H1 (cell line): ENCODE measurements around the gene IL36RN. TPM values are rescaled to one million over a fixed set of nuclear protein-coding genes. Genes with fewer than 3 reads are reported as not detected.

Source experiments
- E2F6 ChIP-seq: IDR thresholded peaks from 2 replicates; pipeline ENCODE4 v1.6.1; 2012; ENCODE audit warnings: inconsistent platforms
- JUN ChIP-seq: IDR thresholded peaks from 2 replicates; pipeline ENCODE4 v1.6.1; 2011; ENCODE audit warnings: low read depth, mild to moderate bottlenecking, improper control_type of control experiment, low read length
- KDM4A ChIP-seq: IDR thresholded peaks from one replicate; pipeline ENCODE4 v1.7.1; 2012; ENCODE audit warnings: low read depth, mild to moderate bottlenecking, moderate library complexity, low read length, inconsistent platforms; ENCODE audit not compliant: severe bottlenecking
- NRF1 ChIP-seq: IDR thresholded peaks from 2 replicates; pipeline ENCODE4 v1.6.1; 2011; ENCODE audit warnings: mild to moderate bottlenecking, low read depth, low read length, improper control_type of control experiment
- RNF2 ChIP-seq: fragments of 200-900, 300-1000 bp; sonication (generic); IDR thresholded peaks from 2 replicates; pipeline ENCODE4 v1.7.1; 2016; ENCODE audit warnings: borderline replicate concordance, low read depth, mild to moderate bottlenecking, antibody characterized with exemption, low read length; ENCODE audit not compliant: poor library complexity, severe bottlenecking; ENCODE audit errors: missing control alignments
- SIX5 ChIP-seq: IDR thresholded peaks from 2 replicates; pipeline ENCODE4 v1.6.1; 2011; ENCODE audit warnings: mild to moderate bottlenecking, low read depth, low read length
- SUZ12 ChIP-seq: fragments of 200-600 bp; sonication (generic); IDR thresholded peaks from 2 replicates; pipeline ENCODE4 v1.6.1; 2012; ENCODE audit warnings: mild to moderate bottlenecking, inconsistent platforms, low read length, moderate library complexity, mixed read lengths
- ZNF274 ChIP-seq: IDR thresholded peaks from 2 replicates; pipeline ENCODE4 v1.7.0; 2012; ENCODE audit warnings: low read length, borderline replicate concordance; ENCODE audit errors: extremely low read depth
- polyA plus RNA-seq, 7 experiments: library from polyadenylated mRNA; depleted of rRNA in 3 of 7; stranded (reverse) in 5 of 7; unstranded in 2 of 7; fragments of >200 nt in 5 of 7; fragments of 200-250 nt in 2 of 7; gene quantifications; 1 replicate in 5 of 7; 2 replicates in 1 of 7; 4 replicates in 1 of 7; pipeline versions ENCODE4 v1.2.1 to v1.2.3, GENCODE V29; 2011 to 2013; ENCODE audit warnings: missing spikeins in 2 of 7, mixed read lengths in 2 of 7
- total RNA-seq: library from RNA; stranded (reverse); fragmentation: NEBNext Ultra II Directional; extraction: Animal tissue kit (Norgen Biotek cat#: 25700); gene quantifications from 2 replicates; pipeline ENCODE4 v1.2.1, GENCODE V29; 2021
- TF ChIP-seq, protein P1 (sequence below): IDR thresholded peaks from 2 replicates; pipeline ENCODE4 v1.6.1; 2011; ENCODE audit warnings: low read depth, mild to moderate bottlenecking, low read length; ENCODE audit not compliant: insufficient read depth

Gene IL36RN
- total and polyA plus RNA-seq, 2 of the 8 experiments (the other 6 are each of a cell fraction or from before 2014, with no cell fraction given): not detected

DNA sequence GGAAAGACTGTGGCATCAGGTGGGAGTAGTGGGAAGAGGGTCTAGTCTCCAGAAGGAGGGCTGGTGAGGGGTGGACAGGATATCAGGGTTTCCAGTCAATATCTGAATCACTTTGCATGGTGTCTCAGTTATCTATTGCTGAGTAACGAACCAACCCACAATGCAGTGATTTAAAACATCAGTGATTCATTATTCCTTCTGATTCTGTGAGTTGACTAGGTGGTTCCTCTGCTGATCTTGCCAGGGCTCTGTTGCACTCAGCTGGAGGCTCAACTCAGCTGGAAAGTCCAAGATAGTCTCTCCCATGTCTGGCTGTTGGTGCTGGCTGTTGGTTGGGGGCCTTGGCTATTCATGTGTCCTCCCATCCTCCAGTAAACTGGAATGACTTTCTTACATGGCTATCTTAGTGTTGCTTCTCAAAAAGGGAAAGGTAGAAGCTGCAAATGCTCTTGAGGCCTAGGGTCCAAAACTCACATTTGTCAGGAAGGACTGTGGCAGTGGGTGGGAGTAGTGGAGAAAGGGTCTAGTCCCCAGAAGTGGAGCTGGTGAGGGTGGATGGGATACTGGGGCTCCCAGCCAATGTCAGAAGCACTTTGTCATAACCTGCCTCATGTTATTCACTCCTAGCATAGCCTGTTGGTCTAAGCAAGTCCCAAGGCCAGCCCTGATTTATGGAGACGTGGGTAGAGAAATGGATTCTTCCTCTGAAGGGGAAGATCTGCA is 22.7 kb downstream of the IL36RN start (continued):
- TF ChIP-seq KDM4A: no peak
- TF ChIP-seq JUN: no peak
- TF ChIP-seq ZNF274: no peak
- TF ChIP-seq, protein P1, sequence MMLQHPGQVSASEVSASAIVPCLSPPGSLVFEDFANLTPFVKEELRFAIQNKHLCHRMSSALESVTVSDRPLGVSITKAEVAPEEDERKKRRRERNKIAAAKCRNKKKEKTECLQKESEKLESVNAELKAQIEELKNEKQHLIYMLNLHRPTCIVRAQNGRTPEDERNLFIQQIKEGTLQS: no peak
- no peak for TF ChIP-seq SIX5
- TF ChIP-seq NRF1: no peak
- TF ChIP-seq E2F6: no peak
- TF ChIP-seq SUZ12: no peak
- TF ChIP-seq RNF2: no peak
